Measurements from ENCODE around the gene FAM98A. TPM values are rescaled to one million over a fixed set of nuclear protein-coding genes. Genes with fewer than 3 reads are reported as not detected.

Gene FAM98A
- total and polyA plus RNA-seq, 10 of the 15 experiments (the other 5 are each of a cell fraction or from before 2014, with no cell fraction given) = 29.7 to 231 (median 80.2) TPM

DNA sequence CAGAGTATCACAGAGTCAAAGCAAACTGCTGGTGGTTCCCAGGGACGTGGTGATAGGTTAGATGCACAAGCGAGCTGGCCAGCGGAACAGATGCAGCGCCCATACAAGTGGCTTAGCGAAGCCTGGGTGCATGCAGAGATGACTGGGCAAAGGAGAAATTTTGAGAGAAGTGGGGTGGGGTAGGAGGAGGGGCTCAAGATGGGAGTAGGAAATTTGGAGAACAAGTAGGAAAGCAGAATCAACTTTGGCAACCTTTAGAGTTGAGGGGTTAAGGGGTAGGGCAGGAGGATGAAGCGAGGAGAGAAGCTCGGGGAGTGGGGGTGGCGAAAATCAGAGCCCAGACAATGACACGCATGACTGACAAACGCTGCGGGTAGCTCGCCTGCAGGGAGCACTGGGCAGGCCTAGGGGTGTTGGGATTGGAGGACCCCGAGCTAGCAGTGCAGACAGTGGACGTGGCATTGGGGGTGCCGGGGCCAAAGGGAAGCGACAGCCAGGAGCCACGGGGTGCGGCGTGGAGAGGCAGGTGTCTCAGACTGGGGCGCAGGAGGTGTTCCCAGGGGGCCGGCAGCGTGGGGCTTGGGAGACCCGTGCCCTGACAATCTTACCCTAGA lies 431 bp downstream of the FAM98A start:
- CTCF ChIA-PET = interaction anchor here (0.9 to 2.8 kb wide), 11 partner anchors 9 to 186 kb away, joined by 3 to 34 read pairs (median 4); partner anchors contain the start of gene RASGRP3
- Histone ChIP-seq H2AFZ (ENCODE audit: control insufficient read depth, low read depth, low read length) (peak overlapping the region; percentile 97), H3K27ac (ENCODE audit: control insufficient read depth, insufficient read depth) (peak overlapping the region; percentile 96), H3K4me2 (ENCODE audit: control insufficient read depth, insufficient read depth) (peak overlapping the region; percentile 46), H3K27me3 (replicated peaks in 1 of 2; ENCODE audit: control insufficient read depth in 2 of 2, insufficient read depth in 2 of 2, low read length in 1 of 2) (no peaks in the 10 kb centered on the region), H4K20me1 (ENCODE audit: control insufficient read depth, insufficient read depth) (no peaks in the 10 kb centered on the region), H3K9me3 (replicated peaks; ENCODE audit: control insufficient read depth, insufficient read depth, low read length) (no peaks in the 10 kb centered on the region), H3K9ac (ENCODE audit: control insufficient read depth, insufficient read depth, low read length) (peak overlapping the region; percentile 87), H3K79me2 (ENCODE audit: control insufficient read depth, insufficient read depth, low read length) (peaks cover 48% of the 10 kb centered on the region), H3K4me3 (peak overlapping the region; percentile 94), H3K4me1 (ENCODE audit: control insufficient read depth, insufficient read depth, low read length) (no peaks in the 10 kb centered on the region), H3K36me3 (ENCODE audit: control insufficient read depth in 2 of 2, insufficient read depth in 2 of 2, low read length in 1 of 2) (peaks cover 0 to 6% of the 10 kb centered on the region in 2 experiments; a peak in 1 of 4 replicates)
- BruUV-seq (replicated peaks) = no TSS peak
- ATAC-seq = peak; percentile 85
- intact Hi-C loops (cut with micrococcal nuclease; ENCODE audit: unreplicated experiment) = loop anchor here (5.0 kb wide), 1 partner anchor 121 kb away; the partner anchor contains the start of gene RASGRP3
- in situ Hi-C loops (cut with MboI) = loop anchor here (25.0 kb wide), 1 partner anchor 836 kb away; no protein-coding TSS in a partner anchor
- peak; percentile 28 for DNase-seq (ENCODE audit: low read depth, low spot score)
- SMC1A ChIA-PET (ENCODE audit: uncharacterized antibody, unreplicated experiment) = interaction anchor here (0.6 to 2.4 kb wide), 15 partner anchors 8 to 472 kb away, joined by 3 to 24 read pairs (median 3); partner anchors contain the start of gene RASGRP3
- POLR2A ChIA-PET = interaction anchor here (1.0 to 2.2 kb wide), 6 partner anchors 12 to 122 kb away, joined by 3 to 22 read pairs (median 3); partner anchors contain the start of gene RASGRP3
- FAIRE-seq = peak; percentile 75
- RAD21 ChIA-PET (ENCODE audit: unreplicated experiment) = interaction anchor here (0.8 to 2.8 kb wide), 11 partner anchors 16 to 1433 kb away, joined by 3 to 26 read pairs (median 3); partner anchors contain the start of gene SLC30A6
- WGBS (ENCODE audit: insufficient coverage, insufficient replicate concordance, low lambda C conversion rate, missing lambda C conversion rate) = 2% methylated on average over 23 of the region's 23 CpGs
- TF ChIP-seq BRCA1 (IDR thresholded peaks at IDR 0.05; ENCODE audit: low read depth, low read length) = no peak
- TF ChIP-seq NFYB (IDR thresholded peaks at IDR 0.05; ENCODE audit: insufficient read depth, low read depth, low read length) = no peak
- no peak for TF ChIP-seq SUZ12 (IDR thresholded peaks at IDR 0.05; ENCODE audit: unreplicated experiment)
- TF ChIP-seq, protein P1, sequence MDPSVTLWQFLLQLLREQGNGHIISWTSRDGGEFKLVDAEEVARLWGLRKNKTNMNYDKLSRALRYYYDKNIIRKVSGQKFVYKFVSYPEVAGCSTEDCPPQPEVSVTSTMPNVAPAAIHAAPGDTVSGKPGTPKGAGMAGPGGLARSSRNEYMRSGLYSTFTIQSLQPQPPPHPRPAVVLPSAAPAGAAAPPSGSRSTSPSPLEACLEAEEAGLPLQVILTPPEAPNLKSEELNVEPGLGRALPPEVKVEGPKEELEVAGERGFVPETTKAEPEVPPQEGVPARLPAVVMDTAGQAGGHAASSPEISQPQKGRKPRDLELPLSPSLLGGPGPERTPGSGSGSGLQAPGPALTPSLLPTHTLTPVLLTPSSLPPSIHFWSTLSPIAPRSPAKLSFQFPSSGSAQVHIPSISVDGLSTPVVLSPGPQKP (IDR thresholded peaks at IDR 0.05; ENCODE audit: low read depth, low read length) = no peak
- peak; percentile 38; the same call in 1 of the 2 replicates for TF ChIP-seq TAF1 (IDR thresholded peaks at IDR 0.05; ENCODE audit: borderline replicate concordance, low read depth, low read length)
- TF ChIP-seq ZNF274 (IDR thresholded peaks at IDR 0.05; ENCODE audit: insufficient read depth, insufficient read length) = no peak
- no peak for TF ChIP-seq WRNIP1 (IDR thresholded peaks at IDR 0.05; ENCODE audit: borderline replicate concordance, low read depth, low read length)
- no peak for TF ChIP-seq SMC3 (IDR thresholded peaks at IDR 0.05; ENCODE audit: borderline replicate concordance, low read length)
- no peak for TF ChIP-seq NFYA (IDR thresholded peaks at IDR 0.05; ENCODE audit: borderline replicate concordance, low read depth, low read length)
- TF ChIP-seq, protein P2, sequence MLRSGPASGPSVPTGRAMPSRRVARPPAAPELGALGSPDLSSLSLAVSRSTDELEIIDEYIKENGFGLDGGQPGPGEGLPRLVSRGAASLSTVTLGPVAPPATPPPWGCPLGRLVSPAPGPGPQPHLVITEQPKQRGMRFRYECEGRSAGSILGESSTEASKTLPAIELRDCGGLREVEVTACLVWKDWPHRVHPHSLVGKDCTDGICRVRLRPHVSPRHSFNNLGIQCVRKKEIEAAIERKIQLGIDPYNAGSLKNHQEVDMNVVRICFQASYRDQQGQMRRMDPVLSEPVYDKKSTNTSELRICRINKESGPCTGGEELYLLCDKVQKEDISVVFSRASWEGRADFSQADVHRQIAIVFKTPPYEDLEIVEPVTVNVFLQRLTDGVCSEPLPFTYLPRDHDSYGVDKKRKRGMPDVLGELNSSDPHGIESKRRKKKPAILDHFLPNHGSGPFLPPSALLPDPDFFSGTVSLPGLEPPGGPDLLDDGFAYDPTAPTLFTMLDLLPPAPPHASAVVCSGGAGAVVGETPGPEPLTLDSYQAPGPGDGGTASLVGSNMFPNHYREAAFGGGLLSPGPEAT (IDR thresholded peaks at IDR 0.05; ENCODE audit: low read depth) = no peak
- TF ChIP-seq, protein P3, sequence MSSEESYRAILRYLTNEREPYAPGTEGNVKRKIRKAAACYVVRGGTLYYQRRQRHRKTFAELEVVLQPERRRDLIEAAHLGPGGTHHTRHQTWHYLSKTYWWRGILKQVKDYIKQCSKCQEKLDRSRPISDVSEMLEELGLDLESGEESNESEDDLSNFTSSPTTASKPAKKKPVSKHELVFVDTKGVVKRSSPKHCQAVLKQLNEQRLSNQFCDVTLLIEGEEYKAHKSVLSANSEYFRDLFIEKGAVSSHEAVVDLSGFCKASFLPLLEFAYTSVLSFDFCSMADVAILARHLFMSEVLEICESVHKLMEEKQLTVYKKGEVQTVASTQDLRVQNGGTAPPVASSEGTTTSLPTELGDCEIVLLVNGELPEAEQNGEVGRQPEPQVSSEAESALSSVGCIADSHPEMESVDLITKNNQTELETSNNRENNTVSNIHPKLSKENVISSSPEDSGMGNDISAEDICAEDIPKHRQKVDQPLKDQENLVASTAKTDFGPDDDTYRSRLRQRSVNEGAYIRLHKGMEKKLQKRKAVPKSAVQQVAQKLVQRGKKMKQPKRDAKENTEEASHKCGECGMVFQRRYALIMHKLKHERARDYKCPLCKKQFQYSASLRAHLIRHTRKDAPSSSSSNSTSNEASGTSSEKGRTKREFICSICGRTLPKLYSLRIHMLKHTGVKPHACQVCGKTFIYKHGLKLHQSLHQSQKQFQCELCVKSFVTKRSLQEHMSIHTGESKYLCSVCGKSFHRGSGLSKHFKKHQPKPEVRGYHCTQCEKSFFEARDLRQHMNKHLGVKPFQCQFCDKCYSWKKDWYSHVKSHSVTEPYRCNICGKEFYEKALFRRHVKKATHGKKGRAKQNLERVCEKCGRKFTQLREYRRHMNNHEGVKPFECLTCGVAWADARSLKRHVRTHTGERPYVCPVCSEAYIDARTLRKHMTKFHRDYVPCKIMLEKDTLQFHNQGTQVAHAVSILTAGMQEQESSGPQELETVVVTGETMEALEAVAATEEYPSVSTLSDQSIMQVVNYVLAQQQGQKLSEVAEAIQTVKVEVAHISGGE (CRISPR knock-in tag; IDR thresholded peaks at IDR 0.05) = no peak
- TF ChIP-seq, protein P4, sequence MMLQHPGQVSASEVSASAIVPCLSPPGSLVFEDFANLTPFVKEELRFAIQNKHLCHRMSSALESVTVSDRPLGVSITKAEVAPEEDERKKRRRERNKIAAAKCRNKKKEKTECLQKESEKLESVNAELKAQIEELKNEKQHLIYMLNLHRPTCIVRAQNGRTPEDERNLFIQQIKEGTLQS (IDR thresholded peaks at IDR 0.05; ENCODE audit: borderline replicate concordance, extremely low read depth, low read depth, low read length) = no peak
- no peak for TF ChIP-seq ESRRA (IDR thresholded peaks at IDR 0.05; ENCODE audit: low read length)
- TF ChIP-seq, protein P5, sequence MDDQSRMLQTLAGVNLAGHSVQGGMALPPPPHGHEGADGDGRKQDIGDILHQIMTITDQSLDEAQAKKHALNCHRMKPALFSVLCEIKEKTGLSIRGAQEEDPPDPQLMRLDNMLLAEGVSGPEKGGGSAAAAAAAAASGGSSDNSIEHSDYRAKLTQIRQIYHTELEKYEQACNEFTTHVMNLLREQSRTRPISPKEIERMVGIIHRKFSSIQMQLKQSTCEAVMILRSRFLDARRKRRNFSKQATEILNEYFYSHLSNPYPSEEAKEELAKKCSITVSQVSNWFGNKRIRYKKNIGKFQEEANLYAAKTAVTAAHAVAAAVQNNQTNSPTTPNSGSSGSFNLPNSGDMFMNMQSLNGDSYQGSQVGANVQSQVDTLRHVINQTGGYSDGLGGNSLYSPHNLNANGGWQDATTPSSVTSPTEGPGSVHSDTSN (IDR thresholded peaks at IDR 0.05; ENCODE audit: insufficient replicate concordance, low read depth, low read length) = no peak
